BLaER1 (cell line): Measurements from ENCODE around the gene GGPS1.
"Not testable (repeated sequence)": the region's sequence is repeated elsewhere in the genome, so short reads cannot be mapped to it uniquely, and the experiment has no call there.

Experiments used
- H3K27ac ChIP-seq: shearing (Covaris generic); formaldehyde crosslinking; 2 replicates; pipeline ENCODE4 v1.8.1; 2022
- H3K27me3 ChIP-seq: shearing (Covaris generic); formaldehyde crosslinking; 2 replicates; pipeline ENCODE4 v1.8.1; 2022
- H3K36me3 ChIP-seq: shearing (Covaris generic); formaldehyde crosslinking; 2 replicates; pipeline ENCODE4 v1.8.1; 2022
- H3K4me1 ChIP-seq: shearing (Covaris generic); formaldehyde crosslinking; 2 replicates; pipeline ENCODE4 v1.8.1; 2022
- H3K4me2 ChIP-seq: shearing (Covaris generic); formaldehyde crosslinking; 2 replicates; pipeline ENCODE4 v1.8.1; 2022
- H3K4me3 ChIP-seq: shearing (Covaris generic); formaldehyde crosslinking; 2 replicates; pipeline ENCODE4 v1.8.1; 2022
- H3K9ac ChIP-seq: shearing (Covaris generic); formaldehyde crosslinking; 2 replicates; pipeline ENCODE4 v1.8.1; 2022
- H3K9me3 ChIP-seq: shearing (Covaris generic); formaldehyde crosslinking; 2 replicates; pipeline ENCODE4 v1.8.1; 2022
- H4K20me1 ChIP-seq: shearing (Covaris generic); formaldehyde crosslinking; 2 replicates; pipeline ENCODE4 v1.8.1; 2022
- Cebpa-rat ChIP-seq: shearing (Covaris generic); IDR thresholded peaks from 2 replicates; pipeline ENCODE4 v1.8.1; 2022

The GGPS1 gene

GRCh38 chr1:235336903-235337302 lies 8.5 kb downstream of the GGPS1 start:
- Histone ChIP-seq H3K9ac (no peak overlapping the region), H3K4me3 (no peak overlapping the region), H3K27ac (0 out of 2 replicates have a peak overlapping the region, but pooled peaks have one; percentile 16), H3K9me3 (no peaks in the 10 kb centered on the region), H3K4me1 (peaks cover 17% of the 10 kb centered on the region), H3K36me3 (peaks cover 54% of the 10 kb centered on the region), H3K27me3 (no peaks in the 10 kb centered on the region), H3K4me2 (peak overlapping the region; percentile 38), H4K20me1 (peaks cover 13% of the 10 kb centered on the region)
- TF ChIP-seq Cebpa-rat = no peak

GRCh38 chr1:235339746-235340145 lies 11.4 kb downstream of the GGPS1 start:
- Histone ChIP-seq H3K36me3 (peaks cover 67% of the 10 kb centered on the region), H3K9ac (no peak overlapping the region), H4K20me1 (peaks cover 8% of the 10 kb centered on the region), H3K9me3 (no peaks in the 10 kb centered on the region), H3K4me1 (peaks cover 14% of the 10 kb centered on the region), H3K27ac (no peak overlapping the region), H3K4me3 (no peak overlapping the region), H3K4me2 (no peak overlapping the region), H3K27me3 (no peaks in the 10 kb centered on the region)
- TF ChIP-seq Cebpa-rat = no peak

GRCh38 chr1:235341334-235341733 lies 13.0 kb downstream of the GGPS1 start:
- H3K4me1 ChIP-seq = peaks cover 10% of the 10 kb centered on the region
- H3K9me3 ChIP-seq = no peaks in the 10 kb centered on the region
- peaks cover 67% of the 10 kb centered on the region for H3K36me3 ChIP-seq
- H4K20me1 ChIP-seq = no peaks in the 10 kb centered on the region; the same call in 1 of the 2 replicates
- no peak overlapping the region for H3K9ac ChIP-seq
- H3K27me3 ChIP-seq = no peaks in the 10 kb centered on the region
- TF ChIP-seq Cebpa-rat = no peak
- H3K4me3 ChIP-seq = no peak overlapping the region
- H3K27ac ChIP-seq = no peak overlapping the region
- H3K4me2 ChIP-seq = no peak overlapping the region

GRCh38 chr1:235342039-235342438 lies 13.7 kb downstream of the GGPS1 start:
- no peaks in the 10 kb centered on the region for H3K9me3 ChIP-seq
- H3K4me3 ChIP-seq = no peak overlapping the region
- peaks cover 3% of the 10 kb centered on the region for H3K4me1 ChIP-seq
- H4K20me1 ChIP-seq = no peaks in the 10 kb centered on the region
- H3K27ac ChIP-seq = no peak overlapping the region
- H3K36me3 ChIP-seq = peaks cover 68% of the 10 kb centered on the region
- no peak overlapping the region for H3K9ac ChIP-seq
- no peaks in the 10 kb centered on the region for H3K27me3 ChIP-seq
- TF ChIP-seq Cebpa-rat = no peak
- H3K4me2 ChIP-seq = no peak overlapping the region

- H3K9me3 ChIP-seq = no peaks in the 10 kb centered on the region
- H4K20me1 ChIP-seq = no peaks in the 10 kb centered on the region
- H3K4me2 ChIP-seq = no peak overlapping the region
- no peak overlapping the region for H3K4me3 ChIP-seq
- H3K4me1 ChIP-seq = no peaks in the 10 kb centered on the region
- no peak overlapping the region for H3K27ac ChIP-seq
- no peak for TF ChIP-seq Cebpa-rat
- no peaks in the 10 kb centered on the region for H3K27me3 ChIP-seq
- peaks cover 64% of the 10 kb centered on the region for H3K36me3 ChIP-seq
- no peak overlapping the region for H3K9ac ChIP-seq
Observed at GRCh38 chr1:235342471-235342870, 14.1 kb downstream of the GGPS1 start.

GRCh38 chr1:235343726-235344125 lies 15.4 kb downstream of the GGPS1 start:
- Histone ChIP-seq H3K27ac (no peak overlapping the region), H3K36me3 (peaks cover 53% of the 10 kb centered on the region), H3K4me2 (no peak overlapping the region), H4K20me1 (no peaks in the 10 kb centered on the region), H3K27me3 (no peaks in the 10 kb centered on the region), H3K4me3 (no peak overlapping the region), H3K9me3 (0 out of 2 replicates have a peak, but pooled peaks cover 2% of the 10 kb centered on the region), H3K9ac (no peak overlapping the region), H3K4me1 (no peaks in the 10 kb centered on the region)
- TF ChIP-seq Cebpa-rat = no peak

GRCh38 chr1:235351441-235351840 lies 23.1 kb downstream of the GGPS1 start:
- Histone ChIP-seq H3K27ac (no peak overlapping the region), H3K36me3 (peaks cover 9% of the 10 kb centered on the region; the same call in 1 of the 2 replicates), H3K4me3 (no peak overlapping the region), H3K27me3 (no peaks in the 10 kb centered on the region), H3K4me2 (no peak overlapping the region), H3K9me3 (0 out of 2 replicates have a peak, but pooled peaks cover 4% of the 10 kb centered on the region), H3K4me1 (no peaks in the 10 kb centered on the region), H3K9ac (no peak overlapping the region), H4K20me1 (no peaks in the 10 kb centered on the region)
- no peak for TF ChIP-seq Cebpa-rat

- peaks cover 6% of the 10 kb centered on the region; the same call in 1 of the 2 replicates for H3K36me3 ChIP-seq
- H3K9me3 ChIP-seq = 0 out of 2 replicates have a peak, but pooled peaks cover 4% of the 10 kb centered on the region
- no peaks in the 10 kb centered on the region for H3K4me1 ChIP-seq
- H3K27ac ChIP-seq = no peak overlapping the region
- TF ChIP-seq Cebpa-rat = no peak
- no peaks in the 10 kb centered on the region for H3K27me3 ChIP-seq
- H4K20me1 ChIP-seq = no peaks in the 10 kb centered on the region
- no peak overlapping the region for H3K4me3 ChIP-seq
- H3K4me2 ChIP-seq = no peak overlapping the region
- H3K9ac ChIP-seq = no peak overlapping the region
Observed at GRCh38 chr1:235351898-235352297, 23.5 kb downstream of the GGPS1 start.

- no peak overlapping the region for H3K9ac ChIP-seq
- no peak overlapping the region for H3K27ac ChIP-seq
- no peak for TF ChIP-seq Cebpa-rat
- H4K20me1 ChIP-seq = no peaks in the 10 kb centered on the region
- no peak overlapping the region for H3K4me3 ChIP-seq
- no peaks in the 10 kb centered on the region for H3K36me3 ChIP-seq
- no peaks in the 10 kb centered on the region for H3K4me1 ChIP-seq
- no peaks in the 10 kb centered on the region for H3K27me3 ChIP-seq
- H3K4me2 ChIP-seq = no peak overlapping the region
- no peaks in the 10 kb centered on the region for H3K9me3 ChIP-seq
Observed at GRCh38 chr1:235357485-235358373, 29.4 kb downstream of the GGPS1 start.

GRCh38 chr1:235358899-235359298 lies 30.5 kb downstream of the GGPS1 start:
- H3K4me2 ChIP-seq = no peak overlapping the region
- H3K4me3 ChIP-seq = no peak overlapping the region
- no peak overlapping the region for H3K27ac ChIP-seq
- H4K20me1 ChIP-seq = no peaks in the 10 kb centered on the region
- H3K9me3 ChIP-seq = no peaks in the 10 kb centered on the region
- no peaks in the 10 kb centered on the region for H3K27me3 ChIP-seq
- TF ChIP-seq Cebpa-rat = no peak
- no peaks in the 10 kb centered on the region for H3K4me1 ChIP-seq
- H3K36me3 ChIP-seq = no peaks in the 10 kb centered on the region
- H3K9ac ChIP-seq = no peak overlapping the region

- H3K27ac ChIP-seq, H3K27me3 ChIP-seq, H4K20me1 ChIP-seq, H3K9ac ChIP-seq, H3K4me2 ChIP-seq, H3K4me3 ChIP-seq, H3K9me3 ChIP-seq, H3K36me3 ChIP-seq: not testable (repeated sequence)
- peaks cover 18% of the 10 kb centered on the region for H3K4me1 ChIP-seq
Observed at GRCh38 chr1:235364189-235364588, 35.8 kb downstream of the GGPS1 start.
